ENCODE results near the gene CDH26. TPM values are rescaled to one million over a fixed set of nuclear protein-coding genes. Genes with fewer than 3 reads are reported as not detected.

Gene CDH26
- total RNA-seq, 4 donors from 2014 or later, result 0.76 to 2.1 (median 0.77) TPM; not detected in 1

Other genes starting within 250 kb of the CDH26 start
- 10 to 100 TPM in 1 of 4 donors, 1 to 10 TPM in 3; 1.2 to 22.5 (median 6.6) TPM for gene SYCP2, start 24.8 kb upstream of the CDH26 start, total RNA-seq
- 10 to 100 TPM in 1 of 4 donors, 1 to 10 TPM in 3; 1.3 to 10.1 (median 8.7) TPM for gene PPP1R3D, start 18.1 kb upstream of the CDH26 start, total RNA-seq
- gene FAM217B, start 18.0 kb upstream of the CDH26 start, total RNA-seq, result 10 to 100 TPM; 12.9 to 22.5 (median 14.5) TPM

Measured in uterus (tissue), 4 donors.